ENCODE measurements around the gene GALNT9.

- TF ChIP-seq CTCF (IDR thresholded peaks at IDR 0.05) (no peak), ZFX (IDR thresholded peaks at IDR 0.05; ENCODE audit: borderline replicate concordance) (no peak)
These were observed 178.1 kb downstream of the GALNT9 start for GRCh38 chr12:132151145-132151765.

Data from 22Rv1 (cell line).